GM12874 (cell line): Measurements from ENCODE around the gene MCM3.

Source experiments
- CTCF ChIP-seq: IDR thresholded peaks from 2 replicates; pipeline ENCODE4 v1.5.1; 2011; ENCODE audit warnings: low read depth, mild to moderate bottlenecking, control low read depth, low read length, moderate library complexity; ENCODE audit not compliant: insufficient read depth

The MCM3 gene

GRCh38 chr6:52300489-52300931 is 16.0 kb upstream of the MCM3 start:
- no peak for TF ChIP-seq CTCF

- no peak for TF ChIP-seq CTCF
Observed at GRCh38 chr6:52299653-52300052, 15.1 kb upstream of the MCM3 start.

GRCh38 chr6:52297433-52297832 is 12.9 kb upstream of the MCM3 start:
- TF ChIP-seq CTCF: no peak

GRCh38 chr6:52293067-52293466 is 8.5 kb upstream of the MCM3 start:
- no peak for TF ChIP-seq CTCF

- TF ChIP-seq CTCF: no peak
Observed at GRCh38 chr6:52288841-52289240, 4.3 kb upstream of the MCM3 start.

GRCh38 chr6:52288216-52288615 is 3.7 kb upstream of the MCM3 start:
- TF ChIP-seq CTCF: no peak

- TF ChIP-seq CTCF: peak; percentile 61
Observed at GRCh38 chr6:52286798-52287432, 2.4 kb upstream of the MCM3 start.
